Ovary (tissue), 3 donors: ENCODE measurements around the gene PYGL.

ENCODE experiments used
- CTCF ChIP-seq, 3 donors: fragments of 450-650 bp in 2 of 3; fragments of 200-600 bp in 1 of 3; IDR thresholded peaks; one replicate each; pipeline versions ENCODE4 v1.5.1 to v1.8.0; 2016 to 2022; ENCODE audit warnings: antibody characterized with exemption in 3 of 3, mild to moderate bottlenecking in 1 of 3
- EP300 ChIP-seq: sonication (generic); formaldehyde crosslinking; IDR thresholded peaks from one replicate; pipeline ENCODE4 v1.6.1; 2017; ENCODE audit warnings: antibody characterized with exemption
- donor health status: DM: no; HTN: no; CAD: no.

- TF ChIP-seq EP300 (no peak), CTCF (IDR thresholded peaks at IDR 0.05) (no peak)
These were observed 8.3 kb downstream of the PYGL start for GRCh38 chr14:50936016-50936340.
